ENCODE results near the gene DHRSX.

The DHRSX gene

DNA sequence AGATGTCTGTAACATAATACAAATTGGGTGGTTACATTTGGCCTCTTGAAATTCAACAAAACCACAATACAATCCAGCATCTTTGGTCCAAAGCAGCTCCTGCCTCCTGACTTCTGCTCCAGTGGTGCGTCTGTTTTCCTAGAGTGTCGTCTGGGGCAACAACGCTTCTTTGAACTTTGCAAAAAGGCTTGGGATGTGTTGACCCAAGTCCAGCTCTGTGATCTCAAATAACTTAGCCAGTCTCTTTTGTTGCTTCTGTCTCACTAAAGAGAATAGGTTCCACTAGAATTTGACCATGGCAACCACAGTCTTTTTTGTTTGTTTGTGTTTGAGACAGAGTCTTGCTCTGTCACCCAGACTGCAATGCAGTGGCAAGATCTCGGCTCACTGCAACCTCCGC is 324.0 kb downstream of the DHRSX start:
- in situ Hi-C loops (cut with HindIII; ENCODE audit: low sequenced_read_pairs) = no loop called here

DNA sequence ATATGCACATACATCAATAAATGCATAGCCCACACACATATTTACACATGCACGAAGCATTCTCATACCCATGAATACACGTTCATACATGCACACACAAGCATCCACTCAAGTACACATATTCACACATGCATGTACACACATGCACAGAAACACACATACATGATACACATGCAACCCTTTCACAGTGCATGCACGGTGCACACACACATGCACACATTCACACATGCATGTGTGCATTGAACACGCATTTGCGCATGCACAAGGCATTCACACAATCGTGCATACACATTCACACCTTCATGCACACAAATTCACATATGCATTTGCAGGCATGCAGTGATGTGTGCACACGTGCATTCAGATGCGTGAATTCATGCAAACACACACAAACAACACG is 324.5 kb downstream of the DHRSX start:
- in situ Hi-C loops (cut with HindIII; ENCODE audit: low sequenced_read_pairs) = no loop called here

- in situ Hi-C loops (cut with HindIII; ENCODE audit: low sequenced_read_pairs) = no loop called here
These were observed 328.4 kb downstream of the DHRSX start for GRCh38 chrX:2172359-2172758.
